Measurements from ENCODE around the gene NAIF1.

- TF ChIP-seq JUN (IDR thresholded peaks at IDR 0.05), result no peak
- TF ChIP-seq ZNF302 (CRISPR knock-in tag; IDR thresholded peaks at IDR 0.05), result no peak
- TF ChIP-seq CTCF (IDR thresholded peaks at IDR 0.05), result no peak
- TF ChIP-seq POLR2A (IDR thresholded peaks at IDR 0.05; ENCODE audit: low read length), result no peak
- TF ChIP-seq SMC3 (IDR thresholded peaks at IDR 0.05), result no peak
- no peak for TF ChIP-seq MAX (IDR thresholded peaks at IDR 0.05)
- no peak for TF ChIP-seq RFX5 (IDR thresholded peaks at IDR 0.05)
- TF ChIP-seq RCOR1 (IDR thresholded peaks at IDR 0.05; ENCODE audit: low read depth, low read length), result no peak
Measured at GRCh38 chr9:128102861-128103588, 35.9 kb upstream of the NAIF1 start.

All from A549 (cell line).